ENCODE data around the gene CPSF4. TPM values are rescaled to one million over a fixed set of nuclear protein-coding genes. Genes with fewer than 3 reads are reported as not detected.

Gene CPSF4
- total and polyA plus RNA-seq, 2 donors (not counting 1 experiment from before 2014, with no cell fraction given): 52.9 to 63.2 TPM

DNA sequence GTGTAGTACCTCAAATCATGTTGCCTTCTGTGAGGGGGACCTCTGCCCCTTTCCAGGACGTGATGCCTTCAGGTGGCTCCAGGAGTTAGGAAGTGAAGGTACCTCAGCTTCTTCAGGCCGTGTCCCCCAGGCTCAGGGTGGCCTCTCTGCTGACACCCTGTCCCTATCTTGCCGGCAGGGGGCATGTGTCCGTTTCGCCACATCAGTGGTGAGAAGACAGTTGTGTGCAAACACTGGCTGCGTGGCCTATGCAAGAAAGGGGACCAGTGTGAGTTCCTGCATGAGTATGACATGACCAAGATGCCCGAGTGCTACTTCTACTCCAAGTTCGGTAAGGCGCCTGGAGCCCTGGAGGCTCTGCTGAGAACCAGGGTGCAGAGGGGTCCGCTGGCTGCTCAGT lies 9.2 kb downstream of the CPSF4 start:
- Mint-ChIP-seq H3K4me1 (peaks cover 13% of the 10 kb centered on the region), H3K27me3 (no peaks in the 10 kb centered on the region), H3K27ac (no peak overlapping the region), H3K9me3 (ENCODE audit: insufficient read depth) (no peaks in the 10 kb centered on the region), H3K4me3 (no peak overlapping the region)
- H3K9me3 ChIP-seq (ENCODE audit: control extremely low read depth in 1 of 3, control insufficient read depth in 2 of 3, insufficient read depth in 1 of 3, low read length in 2 of 3): no peaks in the 10 kb centered on the region
- no peaks in the 10 kb centered on the region for H3K27me3 ChIP-seq (replicated peaks in 1 of 4; ENCODE audit: control extremely low read depth in 1 of 4, control insufficient read depth in 3 of 4, insufficient read depth in 4 of 4, low read length in 3 of 4)
- CTCF ChIA-PET: no interaction called here
- H3K4me1 ChIP-seq (ENCODE audit: control insufficient read depth in 2 of 2, insufficient read depth in 2 of 2, low read length in 2 of 2): peaks cover 0 to 12% of the 10 kb centered on the region in 2 donors
- 94% methylated on average over 10 of the region's 10 CpGs for WGBS (ENCODE audit: insufficient coverage)
- H3K79me2 ChIP-seq (ENCODE audit: control insufficient read depth, insufficient read depth, low read length): peaks cover 40% of the 10 kb centered on the region
- H2AFZ ChIP-seq (ENCODE audit: insufficient read depth, low read depth, low read length, poor library complexity, severe bottlenecking): no peak overlapping the region
- no peak overlapping the region for H3K9ac ChIP-seq (ENCODE audit: low read length)
- TF ChIP-seq EZH2 (IDR thresholded peaks at IDR 0.05; ENCODE audit: borderline replicate concordance, insufficient read depth, low read depth, low read length, poor library complexity, severe bottlenecking): no peak
- TF ChIP-seq CTCF (IDR thresholded peaks at IDR 0.05): no peak
- no peaks in the 10 kb centered on the region for H4K20me1 ChIP-seq (ENCODE audit: control insufficient read depth, insufficient read depth, low read length, poor library complexity, severe bottlenecking)
- no peak for DNase-seq
- ATAC-seq (ENCODE audit: low read depth): no peak
- H3K36me3 ChIP-seq (replicated peaks in 1 of 2; ENCODE audit: control extremely low read depth in 1 of 2, control insufficient read depth in 1 of 2, extremely low read depth in 1 of 2, insufficient read depth in 2 of 2, low read length in 1 of 2): peaks cover 3 to 70% of the 10 kb centered on the region in 2 experiments
- H3K4me3 ChIP-seq (ENCODE audit: control extremely low read depth in 1 of 5, extremely low read depth in 1 of 5, insufficient read depth in 1 of 5, low read depth in 2 of 5, low read length in 4 of 5): no peak overlapping the region
- no peak overlapping the region for H3K4me2 ChIP-seq (replicated peaks; ENCODE audit: low read depth, low read length, poor library complexity, severe bottlenecking)
- H3K27ac ChIP-seq (ENCODE audit: low read length in 2 of 2): no peak overlapping the region
- intact Hi-C loops (cut with micrococcal nuclease): no loop called here
- POLR2A ChIA-PET: interaction anchor here (0.7 kb wide), 1 partner anchor 63 kb away, joined by 6 read pairs; no protein-coding TSS in a partner anchor

DNA sequence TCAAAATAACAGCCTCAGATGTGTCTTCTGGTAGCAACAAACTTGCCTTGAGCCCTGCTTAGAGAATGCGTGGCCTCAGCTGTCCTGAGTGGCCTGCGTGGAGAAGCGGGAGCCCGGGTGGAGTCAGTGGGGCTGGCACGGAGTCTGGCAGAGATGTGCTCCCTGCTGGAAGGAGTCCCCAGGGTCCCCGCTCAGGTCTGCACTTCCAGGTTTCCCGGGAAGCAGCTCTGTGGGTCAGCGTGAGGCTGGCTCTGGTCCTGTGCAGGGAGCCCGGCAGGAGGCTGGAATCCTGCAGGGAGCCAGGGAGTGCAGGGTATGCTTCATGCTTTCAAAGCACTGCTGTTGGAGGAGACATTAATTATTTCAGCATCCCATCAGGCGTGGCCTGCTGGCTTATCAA lies 10.1 kb downstream of the CPSF4 start:
- Histone ChIP-seq H3K9me3 (ENCODE audit: control extremely low read depth in 1 of 3, control insufficient read depth in 2 of 3, insufficient read depth in 1 of 3, low read length in 2 of 3) (no peaks in the 10 kb centered on the region), H3K4me1 (ENCODE audit: control insufficient read depth in 2 of 2, insufficient read depth in 2 of 2, low read length in 2 of 2) (peaks cover 0 to 8% of the 10 kb centered on the region in 2 donors), H3K9ac (ENCODE audit: low read length) (no peak overlapping the region), H3K4me2 (replicated peaks; ENCODE audit: low read depth, low read length, poor library complexity, severe bottlenecking) (no peak overlapping the region), H2AFZ (ENCODE audit: insufficient read depth, low read depth, low read length, poor library complexity, severe bottlenecking) (no peak overlapping the region), H3K27ac (ENCODE audit: low read length in 2 of 2) (no peak overlapping the region), H3K36me3 (replicated peaks in 1 of 2; ENCODE audit: control extremely low read depth in 1 of 2, control insufficient read depth in 1 of 2, extremely low read depth in 1 of 2, insufficient read depth in 2 of 2, low read length in 1 of 2) (peaks cover 2 to 69% of the 10 kb centered on the region in 2 experiments), H4K20me1 (ENCODE audit: control insufficient read depth, insufficient read depth, low read length, poor library complexity, severe bottlenecking) (no peaks in the 10 kb centered on the region), H3K79me2 (ENCODE audit: control insufficient read depth, insufficient read depth, low read length) (peaks cover 40% of the 10 kb centered on the region), H3K27me3 (replicated peaks in 1 of 4; ENCODE audit: control extremely low read depth in 1 of 4, control insufficient read depth in 3 of 4, insufficient read depth in 4 of 4, low read length in 3 of 4) (no peaks in the 10 kb centered on the region), H3K4me3 (ENCODE audit: control extremely low read depth in 1 of 5, extremely low read depth in 1 of 5, insufficient read depth in 1 of 5, low read depth in 2 of 5, low read length in 4 of 5) (no peak overlapping the region)
- POLR2A ChIA-PET: interaction anchor here (0.6 to 0.7 kb wide), 2 partner anchors 62 to 160 kb away, joined by 3 to 6 read pairs; no protein-coding TSS in a partner anchor
- Mint-ChIP-seq H3K9me3 (ENCODE audit: insufficient read depth) (no peaks in the 10 kb centered on the region), H3K27me3 (no peaks in the 10 kb centered on the region), H3K27ac (no peak overlapping the region), H3K4me3 (no peak overlapping the region), H3K4me1 (peaks cover 6% of the 10 kb centered on the region)
- CTCF ChIA-PET: no interaction called here
- intact Hi-C loops (cut with micrococcal nuclease): no loop called here
- ATAC-seq (ENCODE audit: low read depth): no peak
- no peak for DNase-seq
- TF ChIP-seq CTCF (IDR thresholded peaks at IDR 0.05): no peak
- no peak for TF ChIP-seq EZH2 (IDR thresholded peaks at IDR 0.05; ENCODE audit: borderline replicate concordance, insufficient read depth, low read depth, low read length, poor library complexity, severe bottlenecking)
- 96% methylated on average over 10 of the region's 10 CpGs for WGBS (ENCODE audit: insufficient coverage)
